Glutamatergic neuron (in vitro differentiated cells): ENCODE data around the gene TCF12. TPM values are rescaled to one million over a fixed set of nuclear protein-coding genes. Genes with fewer than 3 reads are reported as not detected.

ENCODE experiments used
- DNase-seq: peaks from one replicate; pipeline ENCODE4 v3.0.0; 2022
- H3K27ac Mint-ChIP-seq: one replicate; pipeline ENCODE4 v1.8.0; 2020; ENCODE audit warnings: mild to moderate bottlenecking, mixed read lengths, inconsistent platforms; ENCODE audit not compliant: unreplicated experiment
- H3K27me3 Mint-ChIP-seq: one replicate; pipeline ENCODE4 v1.8.0; 2020; ENCODE audit warnings: mild to moderate bottlenecking, moderate library complexity, mixed read lengths, inconsistent platforms; ENCODE audit not compliant: unreplicated experiment
- H3K36me3 Mint-ChIP-seq: one replicate; pipeline ENCODE4 v1.8.0; 2020; ENCODE audit warnings: mild to moderate bottlenecking, mixed read lengths, inconsistent platforms; ENCODE audit not compliant: unreplicated experiment
- H3K4me1 Mint-ChIP-seq: one replicate; pipeline ENCODE4 v1.8.0; 2020; ENCODE audit warnings: mild to moderate bottlenecking, low read depth, mixed read lengths, inconsistent platforms; ENCODE audit not compliant: unreplicated experiment
- H3K4me3 Mint-ChIP-seq: one replicate; pipeline ENCODE4 v1.8.0; 2020; ENCODE audit warnings: mild to moderate bottlenecking, mixed read lengths, inconsistent platforms; ENCODE audit not compliant: unreplicated experiment
- H3K9me3 Mint-ChIP-seq: one replicate; pipeline ENCODE4 v1.8.0; 2020; ENCODE audit warnings: mild to moderate bottlenecking, moderate library complexity, mixed read lengths, inconsistent platforms; ENCODE audit not compliant: unreplicated experiment
- CTCF ChIP-seq: fragments of 200-600 bp; sonication (generic); IDR thresholded peaks from one replicate; pipeline ENCODE4 v1.5.0; 2021; ENCODE audit not compliant: partially characterized antibody, unreplicated experiment
- total RNA-seq: library from RNA; stranded (reverse); fragmentation: NEBNext Ultra II Directional; extraction: Animal tissue kit (Norgen Biotek cat#: 25700); gene quantifications from one replicate; pipeline ENCODE4 v1.2.1, GENCODE V29; 2021; ENCODE audit not compliant: unreplicated experiment

The TCF12 gene
- total RNA-seq, 1 donor from 2014 or later, result 140 TPM

- Mint-ChIP-seq H3K4me3 (no peak overlapping the region), H3K36me3 (peaks cover 8% of the 10 kb centered on the region)
These were observed 101.2 kb downstream of the TCF12 start for GRCh38 chr15:57019496-57020160.

GRCh38 chr15:57025264-57025926 is 107.0 kb downstream of the TCF12 start:
- H3K4me3 Mint-ChIP-seq, result no peak overlapping the region
- no peak overlapping the region for H3K27ac Mint-ChIP-seq
- H3K4me1 Mint-ChIP-seq, result peaks cover 5% of the 10 kb centered on the region

More at GRCh38 chr15:57019496-57020160, 101.2 kb downstream of the TCF12 start:
- H3K27ac Mint-ChIP-seq, result no peak overlapping the region
- peaks cover 3% of the 10 kb centered on the region for H3K9me3 Mint-ChIP-seq
- H3K4me1 Mint-ChIP-seq, result peaks cover 5% of the 10 kb centered on the region
- DNase-seq, result no peak
- H3K27me3 Mint-ChIP-seq, result no peaks in the 10 kb centered on the region
- no peak for TF ChIP-seq CTCF

GRCh38 chr15:57026016-57026592 is 107.7 kb downstream of the TCF12 start:
- H3K27me3 Mint-ChIP-seq, result no peaks in the 10 kb centered on the region
- H3K9me3 Mint-ChIP-seq, result peaks cover 6% of the 10 kb centered on the region
- H3K4me3 Mint-ChIP-seq, result no peak overlapping the region
- H3K27ac Mint-ChIP-seq, result no peak overlapping the region
- H3K4me1 Mint-ChIP-seq, result peaks cover 7% of the 10 kb centered on the region
- TF ChIP-seq CTCF, result no peak
- peaks cover 13% of the 10 kb centered on the region for H3K36me3 Mint-ChIP-seq
- no peak for DNase-seq

More at GRCh38 chr15:57025264-57025926, 107.0 kb downstream of the TCF12 start:
- no peak for TF ChIP-seq CTCF
- Mint-ChIP-seq H3K9me3 (peaks cover 8% of the 10 kb centered on the region), H3K27me3 (no peaks in the 10 kb centered on the region), H3K36me3 (peaks cover 13% of the 10 kb centered on the region)
- no peak for DNase-seq

GRCh38 chr15:57027596-57027995 is 109.2 kb downstream of the TCF12 start:
- Mint-ChIP-seq H3K9me3 (peaks cover 5% of the 10 kb centered on the region), H3K4me1 (peaks cover 17% of the 10 kb centered on the region), H3K4me3 (no peak overlapping the region), H3K36me3 (peaks cover 10% of the 10 kb centered on the region), H3K27ac (no peak overlapping the region), H3K27me3 (no peaks in the 10 kb centered on the region)
- no peak for TF ChIP-seq CTCF
- DNase-seq, result no peak

- H3K36me3 Mint-ChIP-seq, result peaks cover 5% of the 10 kb centered on the region
- peaks cover 5% of the 10 kb centered on the region for H3K9me3 Mint-ChIP-seq
- no peak overlapping the region for H3K27ac Mint-ChIP-seq
- DNase-seq, result no peak
- peaks cover 17% of the 10 kb centered on the region for H3K4me1 Mint-ChIP-seq
- H3K27me3 Mint-ChIP-seq, result no peaks in the 10 kb centered on the region
- TF ChIP-seq CTCF, result no peak
- H3K4me3 Mint-ChIP-seq, result no peak overlapping the region
These were observed 109.7 kb downstream of the TCF12 start for GRCh38 chr15:57028176-57028575.
